HAP-1 (cell line): ENCODE data around the gene ACSL5.
"Not testable (repeated sequence)": the region's sequence is repeated elsewhere in the genome, so short reads cannot be mapped to it uniquely, and the experiment has no call there.

Experiments
- DNase-seq, 2 experiments: peaks; one replicate each; pipeline ENCODE4 v3.0.0-alpha.2; 2016 to 2020; ENCODE audit warnings: low spot score in 2 of 2
- H3K27me3 ChIP-seq: fragments of 250-450 bp; sonication (Bioruptor Pico); 2 replicates; pipeline ENCODE4 v1.5.1; 2020; ENCODE audit warnings: low read depth, mild to moderate bottlenecking, moderate library complexity
- H3K36me3 ChIP-seq: fragments of 250-450 bp; sonication (Bioruptor Pico); replicated peaks from 2 replicates; pipeline ENCODE4 v1.5.1; 2020; ENCODE audit warnings: mild to moderate bottlenecking
- H3K4me1 ChIP-seq: fragments of 250-450 bp; sonication (Bioruptor Pico); 2 replicates; pipeline ENCODE4 v1.5.1; 2020; ENCODE audit warnings: mild to moderate bottlenecking
- H3K4me3 ChIP-seq: fragments of 250-450 bp; sonication (Bioruptor Pico); 2 replicates; pipeline ENCODE4 v1.5.1; 2020; ENCODE audit warnings: mild to moderate bottlenecking, moderate library complexity
- H3K9me3 ChIP-seq: fragments of 250-450 bp; sonication (Bioruptor Pico); 2 replicates; pipeline ENCODE4 v1.5.1; 2020; ENCODE audit warnings: mild to moderate bottlenecking, moderate library complexity
- in situ Hi-C: fragments of 300-500 bp; cut with MboI; formaldehyde crosslinking; loops from 3 replicates; pipeline ENCODE4 v1.14.3; 2020; ENCODE audit warnings: low sequenced_read_pairs, inconsistent platforms, mixed read lengths

Gene ACSL5

GRCh38 chr10:112394475-112394875 lies 20.6 kb downstream of the ACSL5 start:
- DNase-seq = no peak
- H3K27me3 ChIP-seq = peaks cover 11% of the 10 kb centered on the region
- H3K4me3 ChIP-seq = no peak overlapping the region
- H3K36me3 ChIP-seq = no peaks in the 10 kb centered on the region
- in situ Hi-C loops = no loop called here
- H3K9me3 ChIP-seq = no peaks in the 10 kb centered on the region
- no peaks in the 10 kb centered on the region for H3K4me1 ChIP-seq

GRCh38 chr10:112395809-112396530 lies 22.1 kb downstream of the ACSL5 start:
- H3K4me1 ChIP-seq = no peaks in the 10 kb centered on the region
- peaks cover 11% of the 10 kb centered on the region for H3K27me3 ChIP-seq
- no peaks in the 10 kb centered on the region for H3K36me3 ChIP-seq
- in situ Hi-C loops = no loop called here
- H3K4me3 ChIP-seq = no peak overlapping the region
- DNase-seq = no peak
- no peaks in the 10 kb centered on the region for H3K9me3 ChIP-seq

GRCh38 chr10:112397592-112397991 lies 23.7 kb downstream of the ACSL5 start:
- Histone ChIP-seq H3K9me3 (no peaks in the 10 kb centered on the region), H3K4me1 (no peaks in the 10 kb centered on the region), H3K4me3 (no peak overlapping the region), H3K27me3 (peaks cover 11% of the 10 kb centered on the region), H3K36me3 (no peaks in the 10 kb centered on the region)
- no peak for DNase-seq
- in situ Hi-C loops = no loop called here

GRCh38 chr10:112402917-112403316 lies 29.0 kb downstream of the ACSL5 start:
- no peak for DNase-seq
- in situ Hi-C loops = no loop called here
- peaks cover 5% of the 10 kb centered on the region; the same call in 1 of the 2 replicates for H3K27me3 ChIP-seq
- H3K9me3 ChIP-seq = no peaks in the 10 kb centered on the region
- no peaks in the 10 kb centered on the region for H3K4me1 ChIP-seq
- no peaks in the 10 kb centered on the region for H3K36me3 ChIP-seq
- no peak overlapping the region for H3K4me3 ChIP-seq

- in situ Hi-C loops = no loop called here
- no peak for DNase-seq
- Histone ChIP-seq H3K4me1 (no peaks in the 10 kb centered on the region), H3K9me3 (no peaks in the 10 kb centered on the region), H3K36me3 (no peaks in the 10 kb centered on the region), H3K4me3 (no peak overlapping the region), H3K27me3 (peaks cover 8% of the 10 kb centered on the region; the same call in 1 of the 2 replicates)
Observed at GRCh38 chr10:112404617-112405016, 30.7 kb downstream of the ACSL5 start.

- in situ Hi-C loops, H3K4me3 ChIP-seq, DNase-seq, H3K4me1 ChIP-seq, H3K9me3 ChIP-seq, H3K27me3 ChIP-seq, H3K36me3 ChIP-seq: not testable (repeated sequence)
Observed at GRCh38 chr10:112406806-112407205, 32.9 kb downstream of the ACSL5 start.

GRCh38 chr10:112407696-112408095 lies 33.8 kb downstream of the ACSL5 start:
- Histone ChIP-seq H3K4me1 (no peaks in the 10 kb centered on the region), H3K36me3 (no peaks in the 10 kb centered on the region), H3K9me3 (no peaks in the 10 kb centered on the region), H3K4me3 (no peak overlapping the region), H3K27me3 (peaks cover 8% of the 10 kb centered on the region; the same call in 1 of the 2 replicates)
- in situ Hi-C loops = no loop called here
- no peak for DNase-seq

GRCh38 chr10:112409299-112409698 lies 35.4 kb downstream of the ACSL5 start:
- Histone ChIP-seq H3K27me3 (peaks cover 8% of the 10 kb centered on the region; the same call in 1 of the 2 replicates), H3K9me3 (no peaks in the 10 kb centered on the region), H3K4me3 (no peak overlapping the region), H3K36me3 (no peaks in the 10 kb centered on the region), H3K4me1 (no peaks in the 10 kb centered on the region)
- DNase-seq = no peak
- in situ Hi-C loops = no loop called here

GRCh38 chr10:112409755-112410154 lies 35.8 kb downstream of the ACSL5 start:
- in situ Hi-C loops = no loop called here
- H3K27me3 ChIP-seq = peaks cover 8% of the 10 kb centered on the region; the same call in 1 of the 2 replicates
- no peaks in the 10 kb centered on the region for H3K9me3 ChIP-seq
- H3K4me3 ChIP-seq = no peak overlapping the region
- H3K4me1 ChIP-seq = no peaks in the 10 kb centered on the region
- DNase-seq = no peak
- no peaks in the 10 kb centered on the region for H3K36me3 ChIP-seq

GRCh38 chr10:112412696-112413095 lies 38.8 kb downstream of the ACSL5 start:
- in situ Hi-C loops = no loop called here
- H3K36me3 ChIP-seq = no peaks in the 10 kb centered on the region
- H3K9me3 ChIP-seq = no peaks in the 10 kb centered on the region
- no peak overlapping the region for H3K4me3 ChIP-seq
- no peak for DNase-seq
- no peaks in the 10 kb centered on the region for H3K4me1 ChIP-seq
- H3K27me3 ChIP-seq = 0 out of 2 replicates have a peak, but pooled peaks cover 3% of the 10 kb centered on the region

- Histone ChIP-seq H3K4me1 (no peaks in the 10 kb centered on the region), H3K4me3 (no peak overlapping the region), H3K9me3 (no peaks in the 10 kb centered on the region), H3K27me3 (no peaks in the 10 kb centered on the region), H3K36me3 (no peaks in the 10 kb centered on the region)
- in situ Hi-C loops = no loop called here
- DNase-seq = no peak
Observed at GRCh38 chr10:112421731-112422130, 47.8 kb downstream of the ACSL5 start.

GRCh38 chr10:112424651-112425050 lies 50.7 kb downstream of the ACSL5 start:
- Histone ChIP-seq H3K4me1 (no peaks in the 10 kb centered on the region), H3K27me3 (no peaks in the 10 kb centered on the region), H3K9me3 (no peaks in the 10 kb centered on the region), H3K36me3 (peaks cover 6% of the 10 kb centered on the region; the same call in 1 of the 2 replicates), H3K4me3 (no peak overlapping the region)
- no peak for DNase-seq
- in situ Hi-C loops = no loop called here

GRCh38 chr10:112426111-112426510 lies 52.2 kb downstream of the ACSL5 start:
- no peak for DNase-seq
- Histone ChIP-seq H3K4me3 (no peak overlapping the region), H3K27me3 (no peaks in the 10 kb centered on the region), H3K9me3 (no peaks in the 10 kb centered on the region), H3K4me1 (no peaks in the 10 kb centered on the region), H3K36me3 (peaks cover 12% of the 10 kb centered on the region)
- in situ Hi-C loops = no loop called here

- Histone ChIP-seq H3K9me3 (no peaks in the 10 kb centered on the region), H3K27me3 (no peaks in the 10 kb centered on the region), H3K36me3 (peaks cover 34% of the 10 kb centered on the region), H3K4me3 (no peak overlapping the region), H3K4me1 (no peaks in the 10 kb centered on the region)
- in situ Hi-C loops = no loop called here
- no peak for DNase-seq
Observed at GRCh38 chr10:112429147-112429546, 55.2 kb downstream of the ACSL5 start.
